ENCODE results near the gene KCNMA1.

DNA sequence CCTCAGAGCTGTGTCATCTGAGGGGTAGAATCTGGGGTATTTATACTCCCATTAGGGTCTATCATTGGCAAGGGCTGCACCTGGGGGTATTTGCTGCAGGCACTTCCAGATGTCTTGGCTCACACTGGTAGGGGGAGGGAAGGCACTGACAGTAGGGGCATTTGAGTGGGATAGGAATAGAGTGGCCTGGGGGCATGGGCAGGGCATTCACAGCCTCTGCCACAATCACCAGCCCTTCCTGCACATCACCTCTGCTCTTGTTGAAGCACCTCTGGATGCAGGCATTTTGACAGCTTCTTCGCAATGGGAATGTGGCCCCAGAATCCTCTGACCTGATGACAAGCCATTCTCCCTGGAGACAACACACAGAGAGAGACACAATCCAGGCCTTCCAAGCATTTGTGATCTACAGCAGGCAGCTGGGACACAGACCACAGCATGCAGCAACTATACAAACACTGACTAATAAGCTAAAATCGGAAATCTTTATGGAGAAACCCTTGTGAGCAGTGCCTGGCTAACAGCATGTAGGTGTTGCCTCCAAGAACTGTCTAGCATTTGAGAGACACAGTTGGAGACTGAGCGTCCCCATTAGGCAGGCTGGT lies 178.5 kb downstream of the KCNMA1 start:
- TF ChIP-seq POLR2A (IDR thresholded peaks at IDR 0.05): no peak
- TF ChIP-seq, protein P1, sequence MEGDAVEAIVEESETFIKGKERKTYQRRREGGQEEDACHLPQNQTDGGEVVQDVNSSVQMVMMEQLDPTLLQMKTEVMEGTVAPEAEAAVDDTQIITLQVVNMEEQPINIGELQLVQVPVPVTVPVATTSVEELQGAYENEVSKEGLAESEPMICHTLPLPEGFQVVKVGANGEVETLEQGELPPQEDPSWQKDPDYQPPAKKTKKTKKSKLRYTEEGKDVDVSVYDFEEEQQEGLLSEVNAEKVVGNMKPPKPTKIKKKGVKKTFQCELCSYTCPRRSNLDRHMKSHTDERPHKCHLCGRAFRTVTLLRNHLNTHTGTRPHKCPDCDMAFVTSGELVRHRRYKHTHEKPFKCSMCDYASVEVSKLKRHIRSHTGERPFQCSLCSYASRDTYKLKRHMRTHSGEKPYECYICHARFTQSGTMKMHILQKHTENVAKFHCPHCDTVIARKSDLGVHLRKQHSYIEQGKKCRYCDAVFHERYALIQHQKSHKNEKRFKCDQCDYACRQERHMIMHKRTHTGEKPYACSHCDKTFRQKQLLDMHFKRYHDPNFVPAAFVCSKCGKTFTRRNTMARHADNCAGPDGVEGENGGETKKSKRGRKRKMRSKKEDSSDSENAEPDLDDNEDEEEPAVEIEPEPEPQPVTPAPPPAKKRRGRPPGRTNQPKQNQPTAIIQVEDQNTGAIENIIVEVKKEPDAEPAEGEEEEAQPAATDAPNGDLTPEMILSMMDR (IDR thresholded peaks at IDR 0.05): no peak
